Measurements from ENCODE around the gene GAS2.

DNA sequence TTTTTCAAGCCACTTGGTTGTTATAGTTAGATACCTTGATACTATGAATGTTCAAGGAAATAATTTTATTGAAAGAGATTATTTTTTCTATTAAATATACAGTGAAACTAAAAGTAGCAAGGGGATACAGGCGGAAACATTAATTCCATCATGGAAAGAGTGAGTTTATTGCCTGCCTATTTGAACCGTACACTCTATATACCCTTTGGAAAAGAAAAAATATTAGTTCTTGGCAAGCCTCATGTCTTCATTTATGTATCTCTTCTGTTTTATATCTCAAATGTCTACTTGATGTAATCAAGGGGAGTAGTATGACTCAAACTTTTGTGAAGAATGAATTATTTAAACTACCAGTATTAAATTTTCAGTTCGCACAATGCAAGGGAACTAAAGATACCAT, 54.0 kb downstream of the GAS2 start:
- TF ChIP-seq, protein P1, sequence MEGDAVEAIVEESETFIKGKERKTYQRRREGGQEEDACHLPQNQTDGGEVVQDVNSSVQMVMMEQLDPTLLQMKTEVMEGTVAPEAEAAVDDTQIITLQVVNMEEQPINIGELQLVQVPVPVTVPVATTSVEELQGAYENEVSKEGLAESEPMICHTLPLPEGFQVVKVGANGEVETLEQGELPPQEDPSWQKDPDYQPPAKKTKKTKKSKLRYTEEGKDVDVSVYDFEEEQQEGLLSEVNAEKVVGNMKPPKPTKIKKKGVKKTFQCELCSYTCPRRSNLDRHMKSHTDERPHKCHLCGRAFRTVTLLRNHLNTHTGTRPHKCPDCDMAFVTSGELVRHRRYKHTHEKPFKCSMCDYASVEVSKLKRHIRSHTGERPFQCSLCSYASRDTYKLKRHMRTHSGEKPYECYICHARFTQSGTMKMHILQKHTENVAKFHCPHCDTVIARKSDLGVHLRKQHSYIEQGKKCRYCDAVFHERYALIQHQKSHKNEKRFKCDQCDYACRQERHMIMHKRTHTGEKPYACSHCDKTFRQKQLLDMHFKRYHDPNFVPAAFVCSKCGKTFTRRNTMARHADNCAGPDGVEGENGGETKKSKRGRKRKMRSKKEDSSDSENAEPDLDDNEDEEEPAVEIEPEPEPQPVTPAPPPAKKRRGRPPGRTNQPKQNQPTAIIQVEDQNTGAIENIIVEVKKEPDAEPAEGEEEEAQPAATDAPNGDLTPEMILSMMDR (IDR thresholded peaks at IDR 0.05): no peak
- TF ChIP-seq POLR2AphosphoS5 (IDR thresholded peaks at IDR 0.05; ENCODE audit: insufficient read depth in 1 of 2, low read depth in 1 of 2): no peak
- TF ChIP-seq POLR2A (IDR thresholded peaks at IDR 0.05): no peak
